Lower leg skin (tissue), 4 donors: ENCODE measurements around the gene STAT5B. TPM values are rescaled to one million over a fixed set of nuclear protein-coding genes. Genes with fewer than 3 reads are reported as not detected.

ENCODE experiments used
- DNase-seq, 2 donors: peaks; one replicate each; pipeline ENCODE4 v3.0.0-alpha.2; 2019; ENCODE audit warnings: low spot score in 2 of 2
- H3K4me3 ChIP-seq: fragments of 200-600 bp; sonication (generic); 2 replicates; pipeline ENCODE4 v1.5.1; 2017; ENCODE audit warnings: mild to moderate bottlenecking, low read depth; ENCODE audit not compliant: poor library complexity, severe bottlenecking
- CTCF ChIP-seq, 3 donors: fragments of 450-650 bp; IDR thresholded peaks; one replicate each; pipeline ENCODE4 v1.5.1; 2016; ENCODE audit warnings: antibody characterized with exemption in 3 of 3, mild to moderate bottlenecking in 3 of 3, moderate library complexity in 2 of 3
- POLR2A ChIP-seq, 2 donors: fragments of 450-650 bp; IDR thresholded peaks; one replicate each; pipeline ENCODE4 v1.6.1; 2016 to 2017; ENCODE audit warnings: antibody characterized with exemption in 2 of 2, mild to moderate bottlenecking in 1 of 2, moderate library complexity in 1 of 2
- WGBS, 2 donors: methylation state at CpG; one replicate each; pipeline ENCODE4 v1.1.5; 2018; 5-methylcytosine and 5-hydroxymethylcytosine counted together
- intact Hi-C: fragments of 100-400 bp; cut with DNase I; formaldehyde crosslinking; loops from one replicate; pipeline ENCODE4 v1.15.0; 2023; ENCODE audit warnings: low total_unique reads
- total RNA-seq, 4 donors: library from RNA; depleted of rRNA; stranded (reverse); fragments of >200 nt; gene quantifications; one replicate each; pipeline ENCODE4 v1.1.0, GENCODE V29; 2016

STAT5B gene
- total RNA-seq, 4 donors from 2014 or later, result 40.2 to 72.4 (median 50.5) TPM

- H3K4me3 ChIP-seq, result peak within 1 kb of the TSS; percentile 62
- DNase-seq, result peak; percentile 79 to 96
- WGBS, 2 donors, result 25 to 28% methylated on average over 24 of the region's 24 CpGs
- TF ChIP-seq CTCF (IDR thresholded peaks at IDR 0.05) (no peak), POLR2A (IDR thresholded peaks at IDR 0.05) (no peak)
- intact Hi-C loops, result no loop called here
These were observed 82.0 kb downstream of the STAT5B start, which contains the start of gene GHDC for GRCh38 chr17:42193969-42194899. GHDC (minus strand) TSS chr17:42194494; CDS start chr17:42193581, 913 bp downstream.

- WGBS, 2 donors, result 73 to 78% methylated on average over 8 to 10 of the region's 12 CpGs
- TF ChIP-seq POLR2A (IDR thresholded peaks at IDR 0.05) (no peak), CTCF (IDR thresholded peaks at IDR 0.05) (no peak)
- intact Hi-C loops, result no loop called here
These were observed 82.8 kb downstream of the STAT5B start for GRCh38 chr17:42193216-42193968.

GRCh38 chr17:42192189-42193126, 83.7 kb downstream of the STAT5B start:
- intact Hi-C loops, result no loop called here
- no peak for DNase-seq
- TF ChIP-seq CTCF (IDR thresholded peaks at IDR 0.05) (no peak), POLR2A (IDR thresholded peaks at IDR 0.05) (no peak)
- no peak overlapping the region for H3K4me3 ChIP-seq
- WGBS, 2 donors, result 91 to 92% methylated on average over 19 to 23 of the region's 23 CpGs

More at GRCh38 chr17:42193216-42193968, 82.8 kb downstream of the STAT5B start:
- no peak for DNase-seq
- peak overlapping the region; percentile 62 for H3K4me3 ChIP-seq

- 96 to 98% methylated on average over 5 of the region's 5 CpGs for WGBS, 2 donors
- DNase-seq, result no peak
- intact Hi-C loops, result no loop called here
- no peak overlapping the region for H3K4me3 ChIP-seq
- TF ChIP-seq CTCF (IDR thresholded peaks at IDR 0.05) (no peak), POLR2A (IDR thresholded peaks at IDR 0.05) (no peak)
These were observed 84.9 kb downstream of the STAT5B start for GRCh38 chr17:42191275-42191608.
